Naive thymus-derived CD4-positive, alpha-beta T cell (primary cell): ENCODE measurements around the gene TMPRSS13. TPM values are rescaled to one million over a fixed set of nuclear protein-coding genes. Genes with fewer than 3 reads are reported as not detected.
A peak's percentile ranks its signal among the peaks of the same experiment; 100 is the strongest.

ENCODE experiments used
- ATAC-seq: fragments of 150-1000 bp; cut with Tn5 transposase; 2 replicates; pipeline ENCODE4 v1.10.0; 2021; ENCODE audit warnings: mild to moderate bottlenecking, moderate library complexity
- CTCF ChIA-PET: fragments of 350-600 bp; sonication (Branson Sonifier 250); formaldehyde crosslinking; loops from one replicate; lab custom pipeline; 2021; ENCODE audit warnings: antibody characterized with exemption; lab: Charles Lee
- POLR2A ChIA-PET: fragments of 350-600 bp; sonication (Branson Sonifier 250); formaldehyde crosslinking; loops from one replicate; lab custom pipeline; 2021; ENCODE audit warnings: antibody characterized with exemption, inconsistent platforms; lab: Charles Lee
- DNase-seq, 9 donors: peaks; one replicate each; pipeline versions ENCODE4 v3.0.0 to v3.0.0-alpha.2; 2020 to 2022; ENCODE audit warnings: mixed read lengths in 1 of 9
- H3K27ac ChIP-seq: one replicate; pipeline ENCODE4 v1.7.0; 2013; ENCODE audit warnings: mild to moderate bottlenecking, low read depth, low read length, moderate library complexity
- H3K27me3 ChIP-seq, 2 donors: one replicate each; pipeline ENCODE4 v1.7.0; 2013; ENCODE audit warnings: low read length in 2 of 2, mild to moderate bottlenecking in 2 of 2, moderate library complexity in 2 of 2; ENCODE audit not compliant: control insufficient read depth in 2 of 2, insufficient read depth in 2 of 2
- H3K36me3 ChIP-seq, 3 experiments: 1 replicate in 2 of 3; 2 replicates in 1 of 3; pipeline ENCODE4 v1.7.0; 2013; ENCODE audit warnings: low read length in 3 of 3, mild to moderate bottlenecking in 3 of 3, moderate library complexity in 1 of 3; ENCODE audit not compliant: insufficient read depth in 3 of 3, control insufficient read depth in 2 of 3
- H3K4me1 ChIP-seq, 2 donors: one replicate each; pipeline ENCODE4 v1.7.0; 2013; ENCODE audit warnings: low read length in 2 of 2, mild to moderate bottlenecking in 2 of 2, moderate library complexity in 1 of 2; ENCODE audit not compliant: control insufficient read depth in 2 of 2, insufficient read depth in 2 of 2
- H3K4me3 ChIP-seq: 2 replicates; pipeline ENCODE4 v1.7.0; 2013; ENCODE audit warnings: mild to moderate bottlenecking, low read length
- H3K9me3 ChIP-seq, 3 experiments: 1 replicate in 2 of 3; 2 replicates in 1 of 3; pipeline ENCODE4 v1.7.0; 2013; ENCODE audit warnings: low read length in 3 of 3; ENCODE audit not compliant: control insufficient read depth in 2 of 3
- H3K27ac Mint-ChIP-seq, 9 donors: one replicate each; pipeline ENCODE4 v1.8.0; 2020 to 2022; ENCODE audit warnings: mixed read lengths in 9 of 9, mild to moderate bottlenecking in 8 of 9, moderate library complexity in 5 of 9, inconsistent platforms in 2 of 9
- H3K27me3 Mint-ChIP-seq, 5 donors: one replicate each; pipeline ENCODE4 v1.8.0; 2021 to 2022; ENCODE audit warnings: mixed read lengths in 5 of 5, mild to moderate bottlenecking in 1 of 5
- H3K36me3 Mint-ChIP-seq, 5 donors: one replicate each; pipeline ENCODE4 v1.8.0; 2020 to 2022; ENCODE audit warnings: mixed read lengths in 5 of 5, mild to moderate bottlenecking in 3 of 5, inconsistent platforms in 1 of 5
- H3K4me1 Mint-ChIP-seq, 7 donors: one replicate each; pipeline ENCODE4 v1.8.0; 2020 to 2022; ENCODE audit warnings: mixed read lengths in 7 of 7, mild to moderate bottlenecking in 3 of 7, inconsistent platforms in 1 of 7
- H3K4me3 Mint-ChIP-seq, 10 donors: one replicate each; pipeline ENCODE4 v1.8.0; 2020 to 2022; ENCODE audit warnings: mild to moderate bottlenecking in 10 of 10, mixed read lengths in 10 of 10, moderate library complexity in 6 of 10, inconsistent platforms in 2 of 10
- H3K9me3 Mint-ChIP-seq, 11 donors: one replicate each; pipeline ENCODE4 v1.8.0; 2020 to 2022; ENCODE audit warnings: mixed read lengths in 11 of 11, mild to moderate bottlenecking in 4 of 11, inconsistent platforms in 1 of 11, moderate library complexity in 1 of 11
- intact Hi-C, 2 donors: fragments of 100-400 bp; cut with micrococcal nuclease; formaldehyde crosslinking; loops; one replicate each; pipeline ENCODE4 v1.15.1; 2023
- polyA plus RNA-seq, 2 donors: library from polyadenylated mRNA; unstranded; fragments of 300-500 nt; fragmentation: Illumina TruSeq; gene quantifications; one replicate each; pipeline ENCODE4 v1.2.3, GENCODE V29; 2021
- total RNA-seq, 6 experiments: library from RNA in 5 of 6; stranded (reverse) in 5 of 6; gene quantifications; 1 replicate in 5 of 6; 2 replicates in 1 of 6; pipeline ENCODE4 v1.2.3 and lab custom pipeline; 2021 to 2026

Gene TMPRSS13
- total and polyA plus RNA-seq, 7 experiments from 2014 or later = 0.47 to 4.1 (median 3.0) TPM

GRCh38 chr11:117900720-117901440 lies 28.3 kb downstream of the TMPRSS13 start:
- H3K9me3 ChIP-seq = no peaks in the 10 kb centered on the region
- intact Hi-C loops = no loop called here
- DNase-seq (no peak), ATAC-seq (no peak)
- no peak overlapping the region for H3K4me3 ChIP-seq
- Mint-ChIP-seq H3K27me3 (peaks cover 0 to 13% (median 0%) of the 10 kb centered on the region in 5 donors), H3K27ac (no peak overlapping the region), H3K4me3 (no peak overlapping the region), H3K36me3 (no peaks in the 10 kb centered on the region), H3K9me3 (no peaks in the 10 kb centered on the region), H3K4me1 (peaks cover 0 to 11% (median 0%) of the 10 kb centered on the region in 7 donors)
- no peaks in the 10 kb centered on the region for H3K27me3 ChIP-seq
- ChIA-PET CTCF (interaction anchor here (0.8 kb wide), 1 partner anchor 46 kb away, joined by 3 read pairs; no protein-coding TSS in a partner anchor), POLR2A (no interaction called here)
- H3K36me3 ChIP-seq = no peaks in the 10 kb centered on the region
- H3K27ac ChIP-seq = no peak overlapping the region
- H3K4me1 ChIP-seq = no peaks in the 10 kb centered on the region

- Mint-ChIP-seq H3K27me3 (peaks cover 0 to 18% (median 0%) of the 10 kb centered on the region in 5 donors), H3K4me1 (peaks cover 0 to 11% (median 0%) of the 10 kb centered on the region in 7 donors), H3K27ac (peak overlapping the region in 1 of 9 donors; percentile 49), H3K9me3 (no peaks in the 10 kb centered on the region), H3K4me3 (no peak overlapping the region), H3K36me3 (no peaks in the 10 kb centered on the region)
- no peak overlapping the region for H3K27ac ChIP-seq
- ATAC-seq (peak; percentile 52), DNase-seq (no peak)
- no peak overlapping the region for H3K4me3 ChIP-seq
- intact Hi-C loops = no loop called here
- ChIA-PET CTCF (no interaction called here), POLR2A (no interaction called here)
- H3K4me1 ChIP-seq = no peaks in the 10 kb centered on the region
- no peaks in the 10 kb centered on the region for H3K27me3 ChIP-seq
- no peaks in the 10 kb centered on the region for H3K36me3 ChIP-seq
- no peaks in the 10 kb centered on the region for H3K9me3 ChIP-seq
Measured at GRCh38 chr11:117900121-117900648, 29.0 kb downstream of the TMPRSS13 start.

GRCh38 chr11:117898059-117898458 lies 31.1 kb downstream of the TMPRSS13 start:
- H3K9me3 ChIP-seq = no peaks in the 10 kb centered on the region
- Mint-ChIP-seq H3K9me3 (peaks cover 0 to 7% (median 4%) of the 10 kb centered on the region in 11 donors), H3K27ac (peak overlapping the region in 1 of 9 donors; percentile 46), H3K4me3 (no peak overlapping the region), H3K4me1 (peaks cover 0 to 11% (median 0%) of the 10 kb centered on the region in 7 donors), H3K36me3 (peaks cover 0 to 4% (median 0%) of the 10 kb centered on the region in 5 donors), H3K27me3 (peaks cover 0 to 34% (median 4%) of the 10 kb centered on the region in 5 donors)
- intact Hi-C loops = no loop called here
- ChIA-PET POLR2A (no interaction called here), CTCF (no interaction called here)
- H3K36me3 ChIP-seq = no peaks in the 10 kb centered on the region
- DNase-seq (no peak), ATAC-seq (no peak)
- H3K4me3 ChIP-seq = no peak overlapping the region
- H3K4me1 ChIP-seq = no peaks in the 10 kb centered on the region
- H3K27me3 ChIP-seq = peaks cover 0 to 3% of the 10 kb centered on the region in 2 donors
- no peak overlapping the region for H3K27ac ChIP-seq

- ChIA-PET POLR2A (no interaction called here), CTCF (interaction anchor here (2.1 kb wide), 1 partner anchor 160 kb away, joined by 5 read pairs; no protein-coding TSS in a partner anchor)
- no peaks in the 10 kb centered on the region for H3K4me1 ChIP-seq
- Mint-ChIP-seq H3K27me3 (peaks cover 0 to 52% (median 7%) of the 10 kb centered on the region in 5 donors), H3K9me3 (peaks cover 0 to 34% (median 6%) of the 10 kb centered on the region in 11 donors), H3K36me3 (peaks cover 0 to 5% (median 0%) of the 10 kb centered on the region in 5 donors), H3K4me1 (no peaks in the 10 kb centered on the region), H3K27ac (no peak overlapping the region), H3K4me3 (no peak overlapping the region)
- H3K27ac ChIP-seq = no peak overlapping the region
- no peaks in the 10 kb centered on the region for H3K9me3 ChIP-seq
- no peaks in the 10 kb centered on the region for H3K36me3 ChIP-seq
- no peak overlapping the region for H3K4me3 ChIP-seq
- DNase-seq = no peak
- intact Hi-C loops = loop anchor here in 1 of 2 donors (5.0 kb wide), 1 partner anchor 35 kb away; no protein-coding TSS in a partner anchor
- no peak for ATAC-seq
- H3K27me3 ChIP-seq = peaks cover 0 to 3% of the 10 kb centered on the region in 2 donors
Measured at GRCh38 chr11:117892651-117893050, 36.6 kb downstream of the TMPRSS13 start.

- POLR2A ChIA-PET = interaction anchor here (1.4 kb wide), 1 partner anchor 60 kb away, joined by 3 read pairs; no protein-coding TSS in a partner anchor
- intact Hi-C loops = loop anchor here in 1 of 2 donors (5.0 kb wide), 1 partner anchor 34 kb away; no protein-coding TSS in a partner anchor
- Mint-ChIP-seq H3K27me3 (peaks cover 0 to 42% (median 7%) of the 10 kb centered on the region in 5 donors), H3K36me3 (peaks cover 0 to 5% (median 0%) of the 10 kb centered on the region in 5 donors), H3K4me1 (no peaks in the 10 kb centered on the region), H3K27ac (no peak overlapping the region), H3K4me3 (no peak overlapping the region), H3K9me3 (peaks cover 0 to 34% (median 6%) of the 10 kb centered on the region in 11 donors)
- peaks cover 0 to 3% of the 10 kb centered on the region in 2 donors for H3K27me3 ChIP-seq
- no peaks in the 10 kb centered on the region for H3K36me3 ChIP-seq
- H3K27ac ChIP-seq = no peak overlapping the region
- CTCF ChIA-PET = interaction anchor here (2.1 kb wide), 1 partner anchor 162 kb away, joined by 5 read pairs; no protein-coding TSS in a partner anchor
- DNase-seq (no peak), ATAC-seq (no peak)
- no peaks in the 10 kb centered on the region for H3K9me3 ChIP-seq
- H3K4me3 ChIP-seq = no peak overlapping the region
- H3K4me1 ChIP-seq = no peaks in the 10 kb centered on the region
Measured at GRCh38 chr11:117891362-117891761, 37.8 kb downstream of the TMPRSS13 start.

GRCh38 chr11:117888139-117888566 lies 41.0 kb downstream of the TMPRSS13 start:
- Mint-ChIP-seq H3K27me3 (peaks cover 0 to 28% (median 4%) of the 10 kb centered on the region in 5 donors), H3K36me3 (peaks cover 0 to 5% (median 0%) of the 10 kb centered on the region in 5 donors), H3K27ac (peak overlapping the region in 1 of 9 donors; percentile 11), H3K4me3 (no peak overlapping the region), H3K9me3 (peaks cover 0 to 28% (median 5%) of the 10 kb centered on the region in 11 donors), H3K4me1 (no peaks in the 10 kb centered on the region)
- no peak overlapping the region for H3K4me3 ChIP-seq
- no peaks in the 10 kb centered on the region for H3K36me3 ChIP-seq
- no peaks in the 10 kb centered on the region for H3K27me3 ChIP-seq
- ATAC-seq = no peak
- ChIA-PET CTCF (no interaction called here), POLR2A (no interaction called here)
- no peak for DNase-seq
- H3K27ac ChIP-seq = no peak overlapping the region
- no peaks in the 10 kb centered on the region for H3K4me1 ChIP-seq
- no peaks in the 10 kb centered on the region for H3K9me3 ChIP-seq
- intact Hi-C loops = no loop called here
